ENCODE measurements around the gene ULBP1.

ULBP1 gene

DNA sequence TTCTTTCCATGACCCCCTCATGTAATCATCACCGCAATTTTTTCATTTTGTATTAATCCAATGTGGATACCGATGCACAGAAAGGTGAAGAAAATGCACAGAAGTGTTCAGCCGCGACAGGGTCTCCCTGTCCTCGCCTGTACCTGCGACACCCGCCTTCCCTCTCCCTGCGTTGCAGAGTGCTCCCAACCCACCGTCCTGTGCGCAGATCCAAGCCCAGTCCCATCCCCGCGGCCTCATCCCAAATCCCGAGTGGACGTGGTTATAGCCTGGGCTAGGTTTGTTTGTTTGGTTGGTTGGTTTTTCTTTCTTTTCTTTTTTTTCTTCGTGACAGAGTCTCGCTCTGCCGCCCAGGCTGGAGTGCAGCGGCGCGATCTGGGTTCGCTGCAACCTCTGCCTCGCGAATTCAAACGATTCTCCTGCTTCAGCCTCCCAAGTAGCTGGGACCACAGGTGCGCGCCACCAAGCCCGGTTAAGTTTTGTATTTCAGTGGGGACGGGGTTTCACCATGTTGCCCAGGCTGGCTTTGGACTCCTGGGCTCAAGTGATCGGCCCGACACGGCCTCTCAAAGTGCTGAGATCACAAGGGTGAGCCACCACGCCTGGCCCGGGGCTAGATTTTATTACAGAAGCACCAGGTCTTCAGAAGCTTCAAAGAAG is 40.3 kb upstream of the ULBP1 start:
- TF ChIP-seq, protein P1, sequence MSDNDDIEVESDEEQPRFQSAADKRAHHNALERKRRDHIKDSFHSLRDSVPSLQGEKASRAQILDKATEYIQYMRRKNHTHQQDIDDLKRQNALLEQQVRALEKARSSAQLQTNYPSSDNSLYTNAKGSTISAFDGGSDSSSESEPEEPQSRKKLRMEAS (IDR thresholded peaks at IDR 0.05): no peak
- TF ChIP-seq, protein P2, sequence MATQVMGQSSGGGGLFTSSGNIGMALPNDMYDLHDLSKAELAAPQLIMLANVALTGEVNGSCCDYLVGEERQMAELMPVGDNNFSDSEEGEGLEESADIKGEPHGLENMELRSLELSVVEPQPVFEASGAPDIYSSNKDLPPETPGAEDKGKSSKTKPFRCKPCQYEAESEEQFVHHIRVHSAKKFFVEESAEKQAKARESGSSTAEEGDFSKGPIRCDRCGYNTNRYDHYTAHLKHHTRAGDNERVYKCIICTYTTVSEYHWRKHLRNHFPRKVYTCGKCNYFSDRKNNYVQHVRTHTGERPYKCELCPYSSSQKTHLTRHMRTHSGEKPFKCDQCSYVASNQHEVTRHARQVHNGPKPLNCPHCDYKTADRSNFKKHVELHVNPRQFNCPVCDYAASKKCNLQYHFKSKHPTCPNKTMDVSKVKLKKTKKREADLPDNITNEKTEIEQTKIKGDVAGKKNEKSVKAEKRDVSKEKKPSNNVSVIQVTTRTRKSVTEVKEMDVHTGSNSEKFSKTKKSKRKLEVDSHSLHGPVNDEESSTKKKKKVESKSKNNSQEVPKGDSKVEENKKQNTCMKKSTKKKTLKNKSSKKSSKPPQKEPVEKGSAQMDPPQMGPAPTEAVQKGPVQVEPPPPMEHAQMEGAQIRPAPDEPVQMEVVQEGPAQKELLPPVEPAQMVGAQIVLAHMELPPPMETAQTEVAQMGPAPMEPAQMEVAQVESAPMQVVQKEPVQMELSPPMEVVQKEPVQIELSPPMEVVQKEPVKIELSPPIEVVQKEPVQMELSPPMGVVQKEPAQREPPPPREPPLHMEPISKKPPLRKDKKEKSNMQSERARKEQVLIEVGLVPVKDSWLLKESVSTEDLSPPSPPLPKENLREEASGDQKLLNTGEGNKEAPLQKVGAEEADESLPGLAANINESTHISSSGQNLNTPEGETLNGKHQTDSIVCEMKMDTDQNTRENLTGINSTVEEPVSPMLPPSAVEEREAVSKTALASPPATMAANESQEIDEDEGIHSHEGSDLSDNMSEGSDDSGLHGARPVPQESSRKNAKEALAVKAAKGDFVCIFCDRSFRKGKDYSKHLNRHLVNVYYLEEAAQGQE (IDR thresholded peaks at IDR 0.05; ENCODE audit: low read depth): no peak
- TF ChIP-seq ZBTB7A (IDR thresholded peaks at IDR 0.05; ENCODE audit: low read depth) (no peak), FOXM1 (IDR thresholded peaks at IDR 0.05; ENCODE audit: borderline replicate concordance, low read depth) (no peak), EP300 (IDR thresholded peaks at IDR 0.05; ENCODE audit: borderline replicate concordance) (no peak), TEAD4 (IDR thresholded peaks at IDR 0.05) (no peak), CREB1 (IDR thresholded peaks at IDR 0.05; ENCODE audit: low read depth) (no peak), NFIC (IDR thresholded peaks at IDR 0.05) (no peak; the same call in 1 of the 2 replicates), YY1 (IDR thresholded peaks at IDR 0.05; ENCODE audit: low read depth) (no peak), RAD21 (IDR thresholded peaks at IDR 0.05; ENCODE audit: low read depth) (no peak)

DNA sequence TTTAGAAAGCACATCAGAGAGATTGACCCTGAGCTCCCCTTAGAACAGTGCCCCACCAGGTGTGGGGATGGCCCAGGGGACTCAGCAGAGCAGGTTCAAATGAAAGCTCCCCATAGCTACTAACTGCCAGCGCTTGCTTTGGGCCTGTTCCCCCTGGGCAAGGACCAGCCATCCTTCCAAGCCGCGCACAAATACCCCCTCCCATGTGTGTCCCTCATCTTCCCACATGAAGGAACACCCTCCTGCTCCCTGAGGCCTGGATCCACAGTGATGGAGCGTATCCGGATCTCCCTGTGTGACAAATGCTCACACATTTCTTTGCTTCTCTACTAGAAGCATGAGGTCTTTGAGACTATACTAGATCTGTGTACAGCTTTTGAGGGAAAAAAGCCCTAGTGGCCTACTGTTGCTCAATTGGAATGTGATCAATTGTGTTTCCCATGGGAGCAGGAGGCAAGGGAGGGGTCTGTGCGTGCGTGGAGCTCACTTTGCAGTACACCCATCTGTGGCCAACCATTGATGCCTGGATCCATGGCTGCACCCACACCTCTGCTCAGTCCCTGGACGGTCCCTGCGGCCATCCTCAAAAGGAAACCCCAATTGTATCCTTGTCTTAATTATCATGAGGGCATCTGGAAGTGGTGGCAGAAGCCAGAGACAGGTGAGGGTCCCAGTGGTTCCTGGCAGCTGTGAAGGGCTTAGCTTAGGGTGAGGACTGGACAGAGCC is 39.4 kb upstream of the ULBP1 start:
- TF ChIP-seq CREB1 (IDR thresholded peaks at IDR 0.05; ENCODE audit: low read depth) (no peak), NFIC (IDR thresholded peaks at IDR 0.05) (no peak), EP300 (IDR thresholded peaks at IDR 0.05; ENCODE audit: borderline replicate concordance) (no peak), TAF1 (IDR thresholded peaks at IDR 0.05; ENCODE audit: low read depth) (no peak), RAD21 (IDR thresholded peaks at IDR 0.05; ENCODE audit: low read depth) (no peak), TEAD4 (IDR thresholded peaks at IDR 0.05) (no peak), EGR1 (IDR thresholded peaks at IDR 0.05) (no peak), FOXM1 (IDR thresholded peaks at IDR 0.05; ENCODE audit: borderline replicate concordance, low read depth) (no peak), YY1 (IDR thresholded peaks at IDR 0.05; ENCODE audit: low read depth) (no peak), ZBTB7A (IDR thresholded peaks at IDR 0.05; ENCODE audit: low read depth) (no peak)
- TF ChIP-seq, protein P2 (IDR thresholded peaks at IDR 0.05; ENCODE audit: low read depth): no peak
- TF ChIP-seq, protein P3, sequence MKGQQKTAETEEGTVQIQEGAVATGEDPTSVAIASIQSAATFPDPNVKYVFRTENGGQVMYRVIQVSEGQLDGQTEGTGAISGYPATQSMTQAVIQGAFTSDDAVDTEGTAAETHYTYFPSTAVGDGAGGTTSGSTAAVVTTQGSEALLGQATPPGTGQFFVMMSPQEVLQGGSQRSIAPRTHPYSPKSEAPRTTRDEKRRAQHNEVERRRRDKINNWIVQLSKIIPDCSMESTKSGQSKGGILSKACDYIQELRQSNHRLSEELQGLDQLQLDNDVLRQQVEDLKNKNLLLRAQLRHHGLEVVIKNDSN (IDR thresholded peaks at IDR 0.05): no peak
- TF ChIP-seq, protein P1 (IDR thresholded peaks at IDR 0.05): no peak

DNA sequence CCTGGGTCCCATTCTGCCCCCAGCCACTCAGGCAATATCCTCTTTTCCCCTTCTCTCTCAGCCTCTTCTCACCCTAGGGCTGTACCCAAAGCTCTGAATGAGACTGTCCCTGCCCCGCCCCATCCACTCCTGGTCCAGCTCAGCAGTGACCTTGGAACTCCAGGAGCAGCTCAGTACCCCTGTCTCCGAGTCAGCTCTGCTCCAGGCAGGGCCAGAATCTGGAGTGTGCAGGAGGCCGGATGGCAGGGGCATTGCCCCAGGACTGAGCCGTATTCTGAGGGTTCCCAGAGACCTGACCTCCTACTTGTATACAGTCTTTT is 38.9 kb upstream of the ULBP1 start:
- TF ChIP-seq YY1 (IDR thresholded peaks at IDR 0.05; ENCODE audit: low read depth): no peak
- TF ChIP-seq TAF1 (IDR thresholded peaks at IDR 0.05; ENCODE audit: low read depth): no peak
- TF ChIP-seq, protein P1 (IDR thresholded peaks at IDR 0.05): no peak
- TF ChIP-seq EP300 (IDR thresholded peaks at IDR 0.05; ENCODE audit: borderline replicate concordance): no peak
- TF ChIP-seq, protein P2 (IDR thresholded peaks at IDR 0.05; ENCODE audit: low read depth): no peak

DNA sequence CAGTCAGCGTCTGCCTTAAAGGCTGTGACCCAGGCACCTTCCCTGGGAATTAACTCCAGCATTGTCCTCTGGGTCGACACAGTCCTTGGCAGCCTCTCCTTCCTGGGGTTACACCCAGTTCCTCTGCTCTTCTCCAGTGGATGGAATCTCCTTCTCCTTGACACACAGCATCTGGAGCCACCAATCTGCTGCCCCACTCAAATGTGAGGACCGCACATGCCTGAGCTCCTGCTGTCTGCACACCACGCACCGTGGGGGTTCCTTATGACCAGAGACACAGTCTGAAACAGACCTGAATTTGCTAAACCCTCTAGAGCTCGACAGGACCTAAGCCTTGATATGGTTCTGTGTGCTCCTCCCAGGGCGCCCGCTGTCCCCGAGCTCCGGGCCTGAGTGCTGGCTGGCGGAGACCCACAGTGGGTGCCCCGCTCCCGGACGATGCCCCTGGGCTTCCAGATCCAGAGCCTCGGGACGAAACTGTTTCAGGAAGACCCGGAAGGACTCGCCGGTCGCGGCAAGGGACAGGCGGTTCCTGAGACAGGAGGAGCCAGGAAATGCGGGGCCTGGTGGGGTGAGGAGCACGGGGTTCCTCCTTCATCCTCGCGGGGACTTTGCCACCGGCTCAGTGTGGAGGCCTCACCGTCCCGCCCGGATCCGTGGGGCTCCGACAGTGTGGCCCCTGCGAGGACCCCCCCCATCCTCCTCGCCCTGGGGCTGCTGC is 38.3 kb upstream of the ULBP1 start:
- TF ChIP-seq ZBTB7A (IDR thresholded peaks at IDR 0.05; ENCODE audit: low read depth) (no peak), RAD21 (IDR thresholded peaks at IDR 0.05; ENCODE audit: low read depth) (no peak), NFIC (IDR thresholded peaks at IDR 0.05) (no peak), YY1 (IDR thresholded peaks at IDR 0.05; ENCODE audit: low read depth) (no peak), TAF1 (IDR thresholded peaks at IDR 0.05; ENCODE audit: low read depth) (no peak), CEBPB (IDR thresholded peaks at IDR 0.05) (no peak), EP300 (IDR thresholded peaks at IDR 0.05; ENCODE audit: borderline replicate concordance) (no peak), EGR1 (IDR thresholded peaks at IDR 0.05) (no peak), TCF12 (IDR thresholded peaks at IDR 0.05; ENCODE audit: low read depth) (no peak), TEAD4 (IDR thresholded peaks at IDR 0.05) (no peak), CREB1 (IDR thresholded peaks at IDR 0.05; ENCODE audit: low read depth) (no peak), FOXM1 (IDR thresholded peaks at IDR 0.05; ENCODE audit: borderline replicate concordance, low read depth) (no peak)
- TF ChIP-seq, protein P1 (IDR thresholded peaks at IDR 0.05): no peak
- TF ChIP-seq, protein P2 (IDR thresholded peaks at IDR 0.05; ENCODE audit: low read depth): no peak
- TF ChIP-seq, protein P3 (IDR thresholded peaks at IDR 0.05): no peak

Measured in Ishikawa (cell line).